LNCAP (cell line): ENCODE results near the gene HMCN2.

ENCODE experiments used
- CTCF ChIP-seq: fragments of 450-650 bp; IDR thresholded peaks from 2 replicates; pipeline ENCODE4 v1.5.1; 2017; ENCODE audit warnings: mild to moderate bottlenecking

HMCN2 gene

GRCh38 chr9:130432796-130433167, 167.2 kb downstream of the HMCN2 start:
- no peak for TF ChIP-seq CTCF

GRCh38 chr9:130433168-130433946, 167.8 kb downstream of the HMCN2 start:
- no peak for TF ChIP-seq CTCF

- TF ChIP-seq CTCF = no peak
Measured at GRCh38 chr9:130433947-130434262, 168.3 kb downstream of the HMCN2 start.

- no peak for TF ChIP-seq CTCF
Measured at GRCh38 chr9:130437011-130437789, 171.6 kb downstream of the HMCN2 start.

GRCh38 chr9:130438382-130438981, 172.9 kb downstream of the HMCN2 start:
- TF ChIP-seq CTCF = no peak

- TF ChIP-seq CTCF = no peak
Measured at GRCh38 chr9:130441031-130441430, 175.5 kb downstream of the HMCN2 start.

GRCh38 chr9:130442746-130443455, 177.3 kb downstream of the HMCN2 start:
- TF ChIP-seq CTCF = no peak
